Natural killer cell (primary cell): ENCODE measurements around the gene PYROXD2. TPM values are rescaled to one million over a fixed set of nuclear protein-coding genes. Genes with fewer than 3 reads are reported as not detected.

Source experiments
- ATAC-seq, 3 donors: fragments of 150-1000 bp in 2 of 3; fragments of 200-7000 bp in 1 of 3; cut with Tn5 transposase; 1 replicate in 1 of 3; 2 replicates in 2 of 3; pipeline ENCODE4 v1.10.0; 2021; ENCODE audit warnings: mild to moderate bottlenecking in 2 of 3, moderate library complexity in 2 of 3
- DNase-seq, 2 donors: peaks; one replicate each; pipeline versions ENCODE4 v3.0.0 to v3.0.0-alpha.2; 2013 to 2021; ENCODE audit warnings: mixed read lengths in 1 of 2
- H3K27ac ChIP-seq: one replicate; pipeline ENCODE4 v1.5.1; 2013; ENCODE audit warnings: mild to moderate bottlenecking, low read length
- H3K27me3 ChIP-seq: one replicate; pipeline ENCODE4 v1.6.1; 2013; ENCODE audit warnings: low read length; ENCODE audit not compliant: control insufficient read depth, insufficient read depth
- H3K36me3 ChIP-seq: one replicate; pipeline ENCODE4 v1.6.1; 2013; ENCODE audit warnings: low read length; ENCODE audit not compliant: control insufficient read depth, insufficient read depth
- H3K4me1 ChIP-seq: one replicate; pipeline ENCODE4 v1.6.1; 2013; ENCODE audit warnings: low read length; ENCODE audit not compliant: control insufficient read depth, insufficient read depth
- H3K4me3 ChIP-seq: one replicate; pipeline ENCODE4 v1.5.1; 2013; ENCODE audit warnings: low read length
- H3K9me3 ChIP-seq: one replicate; pipeline ENCODE4 v1.6.1; 2013; ENCODE audit warnings: low read length; ENCODE audit not compliant: control insufficient read depth, insufficient read depth
- H3K27ac Mint-ChIP-seq, 2 donors: one replicate each; pipeline ENCODE4 v1.8.0; 2022; ENCODE audit warnings: mild to moderate bottlenecking in 2 of 2, mixed read lengths in 2 of 2, moderate library complexity in 1 of 2
- H3K27me3 Mint-ChIP-seq, 2 donors: one replicate each; pipeline ENCODE4 v1.8.0; 2022; ENCODE audit warnings: low read depth in 2 of 2, mixed read lengths in 2 of 2
- H3K36me3 Mint-ChIP-seq: one replicate; pipeline ENCODE4 v1.8.0; 2022; ENCODE audit warnings: mixed read lengths
- H3K4me1 Mint-ChIP-seq, 2 donors: one replicate each; pipeline ENCODE4 v1.8.0; 2022; ENCODE audit warnings: mixed read lengths in 2 of 2
- H3K4me3 Mint-ChIP-seq: one replicate; pipeline ENCODE4 v1.8.0; 2022; ENCODE audit warnings: mild to moderate bottlenecking, moderate library complexity, mixed read lengths
- H3K9me3 Mint-ChIP-seq, 2 donors: one replicate each; pipeline ENCODE4 v1.8.0; 2022; ENCODE audit warnings: mixed read lengths in 2 of 2
- WGBS: methylation state at CpG from one replicate; pipeline ENCODE4 v1.1.7; 2013; ENCODE audit warnings: missing lambda C conversion rate; ENCODE audit not compliant: insufficient coverage; 5-methylcytosine and 5-hydroxymethylcytosine counted together
- intact Hi-C: fragments of 100-400 bp; cut with micrococcal nuclease; formaldehyde crosslinking; loops from one replicate; pipeline ENCODE4 v1.14.2; 2022
- total RNA-seq, 4 donors: library from RNA; stranded (reverse); fragments of 120-200 nt in 1 of 4; gene quantifications; one replicate each; pipeline versions ENCODE4 v1.2.3 to v1.2.4, GENCODE V29; 2013 to 2022
- TF ChIP-seq, protein P1 (sequence below): fragments of 200-600 bp; IDR thresholded peaks from one replicate; pipeline ENCODE4 v1.8.0; 2022; ENCODE audit warnings: antibody characterized with exemption

Gene PYROXD2
- total RNA-seq, 3 donors from 2014 or later (not counting 1 experiment from before 2014, with no cell fraction given), result 20.8 to 28.2 (median 28.0) TPM

DNA sequence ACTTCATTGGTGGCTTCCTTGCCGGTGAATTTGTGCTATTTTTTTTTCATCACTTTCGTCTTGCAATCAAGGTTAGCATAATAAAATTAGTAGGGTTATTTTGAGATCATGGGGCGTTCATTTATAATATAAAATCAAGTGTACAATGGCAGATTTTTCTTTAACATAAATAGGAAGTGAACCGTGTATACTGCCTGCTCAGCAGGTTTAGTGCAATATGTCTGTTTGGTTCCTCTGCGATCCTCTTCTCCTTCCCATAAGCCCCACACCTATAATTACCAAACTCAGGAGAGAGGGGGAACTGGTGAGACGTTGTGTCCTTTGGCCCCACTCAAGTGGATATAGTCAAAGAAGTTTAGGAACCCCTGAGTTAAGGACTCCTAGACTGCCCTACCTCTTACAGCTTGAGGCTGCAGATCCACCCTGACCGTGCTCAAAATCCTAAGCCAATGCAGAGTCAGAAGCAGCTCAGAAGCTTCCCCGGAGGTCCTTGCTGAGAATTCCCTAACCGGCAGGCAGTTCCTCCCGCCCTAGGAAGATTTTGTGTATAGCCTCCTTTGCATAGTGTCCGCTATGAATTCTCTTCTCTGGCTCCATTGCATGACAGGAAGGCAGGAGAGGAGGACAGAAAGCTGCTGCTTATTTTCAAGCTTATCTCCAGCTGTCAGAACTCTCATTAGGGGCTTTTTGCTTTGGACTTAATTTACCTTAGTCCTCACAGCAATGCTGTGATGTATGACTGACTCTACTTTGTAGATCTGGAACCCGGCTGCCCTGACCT, 41.5 kb downstream of the PYROXD2 start:
- no peaks in the 10 kb centered on the region for H3K27me3 ChIP-seq
- H3K27me3 Mint-ChIP-seq, result peaks cover 0 to 11% of the 10 kb centered on the region in 2 donors
- TF ChIP-seq, protein P1, sequence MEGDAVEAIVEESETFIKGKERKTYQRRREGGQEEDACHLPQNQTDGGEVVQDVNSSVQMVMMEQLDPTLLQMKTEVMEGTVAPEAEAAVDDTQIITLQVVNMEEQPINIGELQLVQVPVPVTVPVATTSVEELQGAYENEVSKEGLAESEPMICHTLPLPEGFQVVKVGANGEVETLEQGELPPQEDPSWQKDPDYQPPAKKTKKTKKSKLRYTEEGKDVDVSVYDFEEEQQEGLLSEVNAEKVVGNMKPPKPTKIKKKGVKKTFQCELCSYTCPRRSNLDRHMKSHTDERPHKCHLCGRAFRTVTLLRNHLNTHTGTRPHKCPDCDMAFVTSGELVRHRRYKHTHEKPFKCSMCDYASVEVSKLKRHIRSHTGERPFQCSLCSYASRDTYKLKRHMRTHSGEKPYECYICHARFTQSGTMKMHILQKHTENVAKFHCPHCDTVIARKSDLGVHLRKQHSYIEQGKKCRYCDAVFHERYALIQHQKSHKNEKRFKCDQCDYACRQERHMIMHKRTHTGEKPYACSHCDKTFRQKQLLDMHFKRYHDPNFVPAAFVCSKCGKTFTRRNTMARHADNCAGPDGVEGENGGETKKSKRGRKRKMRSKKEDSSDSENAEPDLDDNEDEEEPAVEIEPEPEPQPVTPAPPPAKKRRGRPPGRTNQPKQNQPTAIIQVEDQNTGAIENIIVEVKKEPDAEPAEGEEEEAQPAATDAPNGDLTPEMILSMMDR, result no peak
- H3K36me3 Mint-ChIP-seq, result no peaks in the 10 kb centered on the region
- H3K36me3 ChIP-seq, result no peaks in the 10 kb centered on the region
- 89% methylated on average over 8 of the region's 12 CpGs for WGBS
- no peaks in the 10 kb centered on the region for H3K9me3 Mint-ChIP-seq
- H3K4me1 ChIP-seq, result no peaks in the 10 kb centered on the region
- no peak for DNase-seq
- no peak overlapping the region for H3K4me3 Mint-ChIP-seq
- no peak for ATAC-seq
- H3K27ac Mint-ChIP-seq, result no peak overlapping the region
- H3K4me1 Mint-ChIP-seq, result no peaks in the 10 kb centered on the region
- H3K27ac ChIP-seq, result no peak overlapping the region
- intact Hi-C loops, result no loop called here
- H3K9me3 ChIP-seq, result no peaks in the 10 kb centered on the region
- no peak overlapping the region for H3K4me3 ChIP-seq

DNA sequence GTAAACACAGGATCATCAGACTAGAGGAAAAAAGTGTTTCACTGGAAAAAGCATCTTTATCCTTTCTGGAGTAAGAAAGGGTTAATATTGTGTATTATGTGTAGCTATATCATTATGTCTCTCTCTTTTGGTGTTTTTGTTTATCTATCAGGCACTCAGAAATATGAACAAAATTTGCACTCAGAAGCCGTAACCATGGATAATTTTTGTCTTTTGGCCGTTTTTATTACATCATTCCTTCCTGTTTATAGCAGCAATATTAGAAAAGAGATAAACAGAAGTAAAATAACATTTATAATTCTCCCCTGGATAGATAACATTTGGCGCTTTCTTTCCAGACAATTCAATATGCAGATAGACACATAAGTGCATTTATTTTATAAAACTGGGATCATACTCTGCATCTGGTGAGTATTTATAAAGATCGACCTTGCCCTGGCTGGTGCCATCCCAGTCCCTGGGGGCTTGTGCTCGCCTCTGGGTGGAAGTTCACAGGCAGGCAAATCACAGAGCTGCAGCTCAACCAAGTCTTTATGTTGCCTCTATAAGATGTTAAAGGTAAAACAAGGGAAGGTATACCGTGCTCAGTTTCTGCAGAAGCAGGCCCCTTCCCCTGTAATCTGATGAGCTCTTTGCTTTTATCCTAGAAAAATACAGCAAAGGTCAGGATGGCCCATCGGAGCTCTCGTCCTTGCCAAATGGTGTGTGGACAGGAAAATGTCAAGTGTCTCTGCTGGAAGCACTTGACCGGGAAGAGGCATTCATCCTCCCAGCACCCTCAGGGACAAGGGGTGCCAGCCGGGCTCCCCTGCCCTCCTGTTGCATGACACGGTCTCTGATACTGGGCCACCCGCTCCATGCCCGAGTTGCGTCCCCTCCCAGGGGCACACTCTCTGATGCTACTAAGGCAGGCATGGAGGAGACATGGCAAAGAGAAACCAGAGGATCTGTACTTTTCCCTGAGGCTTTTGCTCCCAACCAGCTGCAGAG, 43.9 kb downstream of the PYROXD2 start:
- Mint-ChIP-seq H3K9me3 (no peaks in the 10 kb centered on the region), H3K4me1 (no peaks in the 10 kb centered on the region), H3K4me3 (no peak overlapping the region), H3K36me3 (no peaks in the 10 kb centered on the region), H3K27ac (no peak overlapping the region), H3K27me3 (peaks cover 0 to 13% of the 10 kb centered on the region in 2 donors)
- DNase-seq, result no peak
- intact Hi-C loops, result no loop called here
- Histone ChIP-seq H3K4me1 (no peaks in the 10 kb centered on the region), H3K9me3 (no peaks in the 10 kb centered on the region), H3K4me3 (no peak overlapping the region), H3K36me3 (no peaks in the 10 kb centered on the region), H3K27me3 (no peaks in the 10 kb centered on the region), H3K27ac (no peak overlapping the region)
- WGBS, result 95% methylated on average over 11 of the region's 14 CpGs
- TF ChIP-seq, protein P1, result no peak
- no peak for ATAC-seq

DNA sequence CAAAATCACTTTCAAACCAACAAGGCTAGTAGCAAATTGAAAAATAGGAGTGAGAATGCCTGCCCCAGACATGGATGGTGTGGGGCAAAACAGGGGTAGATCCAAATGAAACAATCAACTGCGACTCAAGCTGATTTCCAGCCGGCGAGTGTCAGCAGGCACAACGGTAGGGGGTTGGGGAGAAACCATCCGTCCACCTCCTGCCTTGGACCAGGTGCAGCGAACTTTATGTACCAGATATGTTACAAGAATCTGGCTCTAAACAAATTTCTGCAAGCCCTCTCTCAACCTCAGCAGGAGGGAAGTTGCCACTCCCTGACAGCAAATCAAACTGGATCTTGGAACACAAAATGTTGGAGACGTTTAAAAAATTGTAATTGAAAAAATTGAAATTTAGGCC, 45.2 kb downstream of the PYROXD2 start:
- H3K27ac ChIP-seq, result no peak overlapping the region
- H3K9me3 ChIP-seq, result no peaks in the 10 kb centered on the region
- WGBS, result 89% methylated on average over 7 of the region's 7 CpGs
- no peak for ATAC-seq
- intact Hi-C loops, result no loop called here
- no peak for DNase-seq
- Mint-ChIP-seq H3K4me3 (no peak overlapping the region), H3K27ac (no peak overlapping the region), H3K4me1 (no peaks in the 10 kb centered on the region), H3K9me3 (no peaks in the 10 kb centered on the region), H3K27me3 (peaks cover 0 to 9% of the 10 kb centered on the region in 2 donors), H3K36me3 (no peaks in the 10 kb centered on the region)
- no peaks in the 10 kb centered on the region for H3K27me3 ChIP-seq
- TF ChIP-seq, protein P1, result no peak
- no peak overlapping the region for H3K4me3 ChIP-seq
- H3K4me1 ChIP-seq, result no peaks in the 10 kb centered on the region
- no peaks in the 10 kb centered on the region for H3K36me3 ChIP-seq
